Activated CD4-positive, alpha-beta memory T cell treated with anti-CD3 and anti-CD28 coated beads, Interleukin-2, amount 10 ng/mL, durations not matched to agents 7 days and 5 days (primary cell): ENCODE measurements around the gene ELF5. TPM values are rescaled to one million over a fixed set of nuclear protein-coding genes. Genes with fewer than 3 reads are reported as not detected.

Experiments used
- CTCF ChIA-PET: fragments of 350-600 bp; sonication (Branson Sonifier 250); formaldehyde crosslinking; loops from one replicate; lab custom pipeline; 2021; ENCODE audit warnings: antibody characterized with exemption, inconsistent platforms; lab: Charles Lee
- POLR2A ChIA-PET: fragments of 350-600 bp; sonication (Branson Sonifier 250); formaldehyde crosslinking; loops from one replicate; lab custom pipeline; 2021; ENCODE audit warnings: antibody characterized with exemption; lab: Charles Lee
- DNase-seq: peaks from one replicate; pipeline ENCODE4 v3.0.0-alpha.2; 2020
- H3K27ac Mint-ChIP-seq: one replicate; pipeline ENCODE4 v1.8.0; 2021; ENCODE audit warnings: mild to moderate bottlenecking, mixed read lengths
- H3K27me3 Mint-ChIP-seq: one replicate; pipeline ENCODE4 v1.8.0; 2021; ENCODE audit warnings: mixed read lengths
- H3K36me3 Mint-ChIP-seq: one replicate; pipeline ENCODE4 v1.8.0; 2021; ENCODE audit warnings: low read depth, mixed read lengths
- H3K4me1 Mint-ChIP-seq: one replicate; pipeline ENCODE4 v1.8.0; 2021; ENCODE audit warnings: mixed read lengths
- H3K4me3 Mint-ChIP-seq: one replicate; pipeline ENCODE4 v1.8.0; 2021; ENCODE audit warnings: mild to moderate bottlenecking, mixed read lengths
- H3K9me3 Mint-ChIP-seq: one replicate; pipeline ENCODE4 v1.8.0; 2021; ENCODE audit warnings: mixed read lengths
- total RNA-seq, 2 experiments: library from RNA; stranded (reverse); gene quantifications; one replicate each; pipeline ENCODE4 v1.2.3, GENCODE V29; 2021

The ELF5 gene
- not detected for total RNA-seq

DNA sequence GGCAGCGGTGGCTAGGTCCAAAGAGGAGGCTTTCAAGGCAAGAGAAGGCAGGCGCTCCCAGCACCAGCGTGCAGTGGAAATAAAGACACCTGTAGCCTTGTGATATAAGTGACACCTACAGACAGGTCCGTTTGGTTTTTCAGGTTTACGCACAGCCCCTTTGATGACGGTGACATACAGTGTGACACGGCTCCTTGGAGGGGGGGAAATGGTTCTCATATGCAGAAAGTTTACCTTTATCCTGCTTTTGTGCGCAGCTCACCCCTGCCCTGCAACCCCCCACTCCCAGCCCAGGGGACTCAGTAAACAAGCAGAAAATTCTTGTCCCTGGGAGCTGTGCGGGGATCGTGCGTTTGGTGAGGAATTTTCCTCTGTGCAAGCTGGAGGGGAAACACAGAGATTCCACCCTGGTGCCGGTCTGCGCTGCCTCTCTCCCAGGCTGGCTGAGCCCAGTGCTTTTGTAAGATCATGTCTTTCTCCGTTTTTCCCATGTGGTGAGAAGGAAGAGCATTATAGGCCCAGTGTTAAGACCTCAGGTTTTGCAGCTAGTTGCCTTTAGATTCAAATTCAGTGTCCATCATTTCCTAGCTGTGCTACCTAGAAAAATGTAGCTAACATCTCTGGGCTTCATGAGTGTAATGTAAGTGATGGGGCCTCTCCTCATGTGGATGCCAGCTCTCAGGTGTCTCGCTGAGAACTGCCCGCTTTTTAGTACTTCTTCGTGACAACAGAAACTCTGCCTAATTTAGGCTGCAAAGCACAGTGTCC, at the start of gene ELF5:
Gene ELF5 (minus strand): TSS at position 113 of the 768 bp plus-strand sequence. CDS start 8,045 bp downstream, outside the sequence.
- no peaks in the 10 kb centered on the region for H3K36me3 Mint-ChIP-seq
- no peak for DNase-seq
- POLR2A ChIA-PET, result no interaction called here
- CTCF ChIA-PET, result interaction anchor here (0.9 to 3.6 kb wide), 8 partner anchors 9 to 447 kb away, joined by 3 to 14 read pairs (median 5); no protein-coding TSS in a partner anchor
- no peak within 1 kb of the TSS for H3K4me3 Mint-ChIP-seq
- H3K9me3 Mint-ChIP-seq, result no peaks in the 10 kb centered on the region
- peaks cover 10% of the 10 kb centered on the region for H3K27me3 Mint-ChIP-seq
- H3K27ac Mint-ChIP-seq, result no peak within 1 kb of the TSS
- no peaks in the 10 kb centered on the region for H3K4me1 Mint-ChIP-seq

DNA sequence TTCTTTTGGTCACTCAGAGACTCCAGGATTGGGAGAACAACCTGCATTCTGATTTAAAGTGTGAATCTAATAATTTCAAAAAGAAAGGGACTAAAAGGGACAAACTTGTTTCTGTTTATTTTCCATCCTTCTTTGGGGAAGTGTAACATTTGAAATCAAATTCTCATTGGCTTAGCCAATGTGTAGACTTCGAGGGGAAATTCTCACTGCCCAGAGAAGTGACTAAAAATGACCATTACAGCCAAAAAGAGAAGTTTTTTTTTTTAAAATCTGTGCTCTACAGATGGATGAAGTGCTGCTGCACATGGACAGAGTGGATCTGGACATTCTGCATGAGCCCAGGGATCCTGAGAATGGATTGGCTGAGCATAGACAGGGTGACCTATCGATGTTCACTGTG, 49.4 kb upstream of the ELF5 start:
- POLR2A ChIA-PET, result no interaction called here
- Mint-ChIP-seq H3K27me3 (peaks cover 44% of the 10 kb centered on the region), H3K4me1 (no peaks in the 10 kb centered on the region), H3K4me3 (no peak overlapping the region), H3K9me3 (no peaks in the 10 kb centered on the region), H3K27ac (no peak overlapping the region), H3K36me3 (no peaks in the 10 kb centered on the region)
- CTCF ChIA-PET, result interaction anchor here (1.2 kb wide), 1 partner anchor 70 kb away, joined by 3 read pairs; no protein-coding TSS in a partner anchor
- DNase-seq, result no peak

GRCh38 chr11:34560511-34560910, 46.9 kb upstream of the ELF5 start:
- no peak overlapping the region for H3K4me3 Mint-ChIP-seq
- H3K4me1 Mint-ChIP-seq, result no peaks in the 10 kb centered on the region
- H3K36me3 Mint-ChIP-seq, result no peaks in the 10 kb centered on the region
- peaks cover 44% of the 10 kb centered on the region for H3K27me3 Mint-ChIP-seq
- CTCF ChIA-PET, result no interaction called here
- no peaks in the 10 kb centered on the region for H3K9me3 Mint-ChIP-seq
- no peak overlapping the region for H3K27ac Mint-ChIP-seq
- POLR2A ChIA-PET, result no interaction called here
- DNase-seq, result no peak

- Mint-ChIP-seq H3K27me3 (peaks cover 44% of the 10 kb centered on the region), H3K4me1 (no peaks in the 10 kb centered on the region)
- POLR2A ChIA-PET, result no interaction called here
These were observed 45.1 kb upstream of the ELF5 start for GRCh38 chr11:34558673-34559072.

DNA sequence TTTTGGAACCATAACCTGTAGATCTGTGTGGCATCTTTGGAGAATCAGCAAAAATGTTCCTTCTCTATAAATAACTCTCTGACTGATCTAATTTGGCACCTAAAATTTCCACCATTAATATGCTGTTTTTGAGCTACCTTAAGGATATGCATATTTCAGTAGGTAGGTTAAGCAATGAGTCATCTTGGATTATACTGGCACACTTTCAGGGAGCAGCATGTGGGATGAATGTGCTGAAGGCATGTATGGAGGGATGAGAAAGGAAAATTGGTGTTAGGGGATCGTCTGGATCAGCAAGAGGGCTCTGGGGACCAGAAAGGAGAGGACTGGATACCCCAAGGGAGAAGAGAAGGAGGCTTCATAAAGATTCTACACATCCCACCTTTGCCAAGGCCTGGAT, 44.6 kb upstream of the ELF5 start:
- CTCF ChIA-PET, result no interaction called here
- peaks cover 41% of the 10 kb centered on the region for H3K27me3 Mint-ChIP-seq
- POLR2A ChIA-PET, result no interaction called here

More at GRCh38 chr11:34558673-34559072, 45.1 kb upstream of the ELF5 start:
- Mint-ChIP-seq H3K4me3 (no peak overlapping the region), H3K9me3 (no peaks in the 10 kb centered on the region), H3K36me3 (no peaks in the 10 kb centered on the region), H3K27ac (no peak overlapping the region)
- DNase-seq, result no peak
- CTCF ChIA-PET, result no interaction called here

DNA sequence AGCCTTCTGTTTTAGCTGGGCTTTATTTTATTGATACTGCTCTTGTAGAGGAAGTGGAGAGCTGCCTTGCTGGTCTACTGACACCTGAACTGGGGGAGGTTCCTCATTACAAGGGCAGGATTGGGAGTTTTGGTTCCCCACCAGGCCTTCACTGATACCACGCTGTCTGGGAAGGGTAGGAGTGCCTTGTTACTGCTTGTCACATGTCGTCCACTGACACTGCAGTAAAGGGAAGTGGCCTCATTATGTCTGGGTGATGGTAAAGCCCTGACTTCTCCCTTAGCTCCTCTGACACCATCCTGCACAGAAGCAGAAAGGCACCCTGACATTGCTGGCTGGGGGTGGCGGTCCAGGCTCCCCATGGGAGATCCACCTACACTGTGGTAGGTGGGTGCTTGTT, 38.7 kb upstream of the ELF5 start:
- peaks cover 20% of the 10 kb centered on the region for H3K27me3 Mint-ChIP-seq
- ChIA-PET CTCF (no interaction called here), POLR2A (no interaction called here)
- no peak for DNase-seq
- no peaks in the 10 kb centered on the region for H3K9me3 Mint-ChIP-seq
- no peaks in the 10 kb centered on the region for H3K36me3 Mint-ChIP-seq
- H3K4me1 Mint-ChIP-seq, result no peaks in the 10 kb centered on the region
- no peak overlapping the region for H3K4me3 Mint-ChIP-seq
- no peak overlapping the region for H3K27ac Mint-ChIP-seq

More for the DNA sequence above, 44.6 kb upstream of the ELF5 start:
- no peaks in the 10 kb centered on the region for H3K9me3 Mint-ChIP-seq
- H3K36me3 Mint-ChIP-seq, result no peaks in the 10 kb centered on the region
- DNase-seq, result no peak
- no peak overlapping the region for H3K27ac Mint-ChIP-seq
- no peak overlapping the region for H3K4me3 Mint-ChIP-seq
- H3K4me1 Mint-ChIP-seq, result no peaks in the 10 kb centered on the region

DNA sequence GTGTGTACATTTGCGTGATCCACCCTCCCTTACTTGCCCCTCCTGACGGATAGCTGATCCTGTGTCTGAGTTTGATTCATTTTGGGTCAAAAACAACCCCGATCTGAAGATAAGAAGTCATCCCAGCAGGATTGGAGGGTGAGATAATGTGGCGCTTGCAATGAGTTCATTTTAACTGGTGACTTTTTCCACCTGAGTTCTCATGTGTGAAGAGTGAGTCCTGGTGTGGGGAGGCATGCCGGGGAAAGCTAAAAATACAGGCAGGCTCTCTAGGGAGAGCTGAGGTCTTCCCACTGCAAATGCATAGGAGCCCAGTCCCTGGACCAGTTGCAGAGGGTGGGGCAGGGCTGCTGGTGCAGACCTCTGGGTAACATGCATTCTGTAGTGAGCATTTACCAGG, 35.7 kb upstream of the ELF5 start:
- Mint-ChIP-seq H3K27me3 (peaks cover 18% of the 10 kb centered on the region), H3K36me3 (no peaks in the 10 kb centered on the region), H3K4me3 (no peak overlapping the region), H3K27ac (no peak overlapping the region), H3K9me3 (no peaks in the 10 kb centered on the region), H3K4me1 (no peaks in the 10 kb centered on the region)
- no peak for DNase-seq
- POLR2A ChIA-PET, result no interaction called here
- CTCF ChIA-PET, result no interaction called here

DNA sequence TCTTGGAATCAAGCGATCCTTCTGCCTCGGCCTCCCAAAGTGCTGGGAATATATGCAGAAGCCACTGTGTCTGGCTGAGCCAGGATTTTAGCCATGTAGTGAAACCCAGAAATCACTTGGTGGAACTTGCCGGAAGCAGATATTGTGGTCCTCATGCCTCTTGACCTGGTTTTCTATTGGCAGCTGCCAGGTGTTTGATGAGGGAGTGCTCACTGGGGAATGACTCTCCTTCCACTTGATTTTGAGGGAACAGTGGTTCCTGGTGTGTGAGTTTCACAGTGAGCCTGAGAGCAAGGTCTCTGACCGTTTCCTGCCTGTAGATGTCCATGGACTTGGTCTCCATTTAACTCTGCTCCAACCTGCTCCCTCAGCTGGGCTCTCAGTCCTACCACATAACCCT, 34.7 kb upstream of the ELF5 start:
- POLR2A ChIA-PET, result no interaction called here
- H3K4me1 Mint-ChIP-seq, result no peaks in the 10 kb centered on the region
- H3K4me3 Mint-ChIP-seq, result no peak overlapping the region
- no peak for DNase-seq
- no peak overlapping the region for H3K27ac Mint-ChIP-seq
- H3K9me3 Mint-ChIP-seq, result no peaks in the 10 kb centered on the region
- H3K27me3 Mint-ChIP-seq, result peaks cover 21% of the 10 kb centered on the region
- CTCF ChIA-PET, result no interaction called here
- H3K36me3 Mint-ChIP-seq, result no peaks in the 10 kb centered on the region

DNA sequence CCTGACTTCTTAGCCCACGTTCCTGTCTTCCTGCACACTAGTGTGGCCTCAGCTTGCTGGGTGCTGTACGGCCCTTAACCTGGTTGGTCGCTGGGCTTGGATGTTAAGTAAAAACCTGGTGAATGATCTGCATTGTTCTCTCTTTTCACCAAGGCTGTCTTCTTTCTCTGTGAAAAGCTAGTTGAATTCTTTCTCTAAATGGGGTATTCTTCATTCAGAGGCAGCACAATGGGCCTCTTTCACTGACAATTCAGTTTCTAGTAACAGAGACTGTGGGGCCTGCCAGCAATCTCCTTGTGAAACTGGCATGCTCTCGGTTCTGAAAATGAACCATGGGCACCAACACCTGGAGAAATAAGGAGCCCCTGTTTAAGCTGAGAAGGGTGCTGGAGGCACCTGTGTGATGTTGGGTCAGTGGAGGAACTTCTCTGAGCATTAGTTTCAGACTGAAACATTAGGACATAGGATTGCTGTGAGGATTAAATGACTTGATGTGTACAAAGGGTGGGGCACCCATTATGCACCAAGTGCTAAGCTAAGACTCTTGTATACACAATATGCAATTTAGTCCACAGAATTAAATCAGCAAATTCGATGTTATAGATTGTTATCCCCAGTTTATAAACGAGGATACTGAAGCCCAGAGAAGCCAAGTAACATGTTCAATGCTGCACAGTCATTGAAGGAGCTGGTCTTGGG, 33.1 kb upstream of the ELF5 start:
- Mint-ChIP-seq H3K27me3 (peaks cover 28% of the 10 kb centered on the region), H3K9me3 (no peaks in the 10 kb centered on the region), H3K4me1 (no peaks in the 10 kb centered on the region), H3K4me3 (no peak overlapping the region), H3K36me3 (no peaks in the 10 kb centered on the region), H3K27ac (no peak overlapping the region)
- DNase-seq, result no peak
- ChIA-PET POLR2A (no interaction called here), CTCF (no interaction called here)

- CTCF ChIA-PET, result no interaction called here
- no peak overlapping the region for H3K27ac Mint-ChIP-seq
- no peak for DNase-seq
- POLR2A ChIA-PET, result no interaction called here
- H3K4me1 Mint-ChIP-seq, result no peaks in the 10 kb centered on the region
- no peaks in the 10 kb centered on the region for H3K36me3 Mint-ChIP-seq
- no peak overlapping the region for H3K4me3 Mint-ChIP-seq
- no peaks in the 10 kb centered on the region for H3K9me3 Mint-ChIP-seq
- peaks cover 39% of the 10 kb centered on the region for H3K27me3 Mint-ChIP-seq
These were observed 28.5 kb upstream of the ELF5 start for GRCh38 chr11:34542089-34542488.

GRCh38 chr11:34540870-34541269, 27.3 kb upstream of the ELF5 start:
- DNase-seq, result no peak
- Mint-ChIP-seq H3K27ac (no peak overlapping the region), H3K4me3 (no peak overlapping the region), H3K4me1 (no peaks in the 10 kb centered on the region), H3K27me3 (peaks cover 39% of the 10 kb centered on the region), H3K36me3 (no peaks in the 10 kb centered on the region), H3K9me3 (no peaks in the 10 kb centered on the region)
- ChIA-PET POLR2A (no interaction called here), CTCF (no interaction called here)

DNA sequence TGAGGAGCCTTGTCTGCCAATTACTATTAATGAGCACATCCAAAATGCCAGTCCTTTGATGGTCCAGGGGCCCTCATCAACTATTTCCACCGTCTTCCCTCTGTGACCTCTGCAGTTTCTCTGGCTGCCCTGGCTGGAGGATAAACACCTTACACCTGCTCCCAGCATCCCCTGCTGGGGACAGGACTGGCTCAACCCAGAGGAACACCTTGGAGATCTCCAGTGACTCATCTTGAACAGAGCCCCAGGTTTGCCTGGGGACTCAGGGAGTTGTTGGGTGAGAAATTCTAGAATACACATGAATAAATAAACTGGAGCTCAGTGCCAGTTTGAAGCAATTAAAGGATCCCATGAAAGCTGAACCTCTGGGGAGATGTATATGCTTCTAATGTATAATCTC, 24.0 kb upstream of the ELF5 start:
- ChIA-PET CTCF (no interaction called here), POLR2A (no interaction called here)
- no peak overlapping the region for H3K27ac Mint-ChIP-seq
- DNase-seq, result no peak
- H3K36me3 Mint-ChIP-seq, result no peaks in the 10 kb centered on the region
- H3K4me3 Mint-ChIP-seq, result no peak overlapping the region
- no peaks in the 10 kb centered on the region for H3K9me3 Mint-ChIP-seq
- no peaks in the 10 kb centered on the region for H3K4me1 Mint-ChIP-seq
- peaks cover 31% of the 10 kb centered on the region for H3K27me3 Mint-ChIP-seq

DNA sequence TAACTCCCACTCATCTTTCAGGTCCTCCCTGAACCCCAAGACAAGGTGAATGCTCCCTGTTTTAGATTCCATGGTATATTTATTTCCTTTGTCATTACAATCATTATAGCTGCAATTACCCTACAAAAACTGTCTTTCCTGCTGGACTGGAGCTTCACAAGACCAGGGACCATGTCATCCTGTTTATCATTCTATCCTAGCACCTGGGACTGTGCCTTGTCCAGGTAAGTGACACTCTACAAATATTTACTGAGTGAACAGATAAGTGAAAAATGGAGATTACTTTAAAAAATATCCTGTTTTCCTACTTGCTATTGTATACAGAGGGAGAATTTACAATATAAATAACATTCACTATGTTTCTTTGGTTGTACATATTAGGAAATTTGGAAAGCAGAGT, 22.5 kb upstream of the ELF5 start:
- no peaks in the 10 kb centered on the region for H3K4me1 Mint-ChIP-seq
- H3K9me3 Mint-ChIP-seq, result no peaks in the 10 kb centered on the region
- no peak overlapping the region for H3K27ac Mint-ChIP-seq
- POLR2A ChIA-PET, result no interaction called here
- H3K36me3 Mint-ChIP-seq, result no peaks in the 10 kb centered on the region
- peaks cover 21% of the 10 kb centered on the region for H3K27me3 Mint-ChIP-seq
- H3K4me3 Mint-ChIP-seq, result no peak overlapping the region
- DNase-seq, result no peak
- CTCF ChIA-PET, result no interaction called here
